ENCODE data around the gene EXOC2.

GRCh38 chr6:558959-559358, 134.0 kb downstream of the EXOC2 start:
- no peak for TF ChIP-seq CTCF (IDR thresholded peaks at IDR 0.05 in 8 of 11, conservative IDR thresholded peaks at IDR 0.05 in 3 of 11)
- TF ChIP-seq POLR2A (IDR thresholded peaks at IDR 0.05): no peak

All from spleen (tissue), 7 donors.